Measurements from ENCODE around the gene GORAB.

The GORAB gene

GRCh38 chr1:170537798-170538503 lies 6.0 kb downstream of the GORAB start:
- DNase-seq (ENCODE audit: low read depth): no peak
- TF ChIP-seq CTCF (conservative IDR thresholded peaks at IDR 0.05; ENCODE audit: low read depth, low read length): no peak
- H3K4me3 ChIP-seq (ENCODE audit: low read length): no peak overlapping the region

- H3K4me3 ChIP-seq (ENCODE audit: low read length): no peak overlapping the region
- no peak for DNase-seq (ENCODE audit: low read depth)
- no peak for TF ChIP-seq CTCF (conservative IDR thresholded peaks at IDR 0.05; ENCODE audit: low read depth, low read length)
Measured at GRCh38 chr1:170538687-170539086, 6.7 kb downstream of the GORAB start.

GRCh38 chr1:170539154-170539553 lies 7.2 kb downstream of the GORAB start:
- H3K4me3 ChIP-seq (ENCODE audit: low read length): no peak overlapping the region
- no peak for DNase-seq (ENCODE audit: low read depth)
- no peak for TF ChIP-seq CTCF (conservative IDR thresholded peaks at IDR 0.05; ENCODE audit: low read depth, low read length)

- H3K4me3 ChIP-seq (ENCODE audit: low read length): no peak overlapping the region
- no peak for DNase-seq (ENCODE audit: low read depth)
- TF ChIP-seq CTCF (conservative IDR thresholded peaks at IDR 0.05; ENCODE audit: low read depth, low read length): no peak
Measured at GRCh38 chr1:170544624-170545023, 12.7 kb downstream of the GORAB start.

- TF ChIP-seq CTCF (conservative IDR thresholded peaks at IDR 0.05; ENCODE audit: low read depth, low read length): no peak
- H3K4me3 ChIP-seq (ENCODE audit: low read length): no peak overlapping the region
- no peak for DNase-seq (ENCODE audit: low read depth)
Measured at GRCh38 chr1:170545476-170545875, 13.5 kb downstream of the GORAB start.

GRCh38 chr1:170547255-170547654 lies 15.3 kb downstream of the GORAB start:
- TF ChIP-seq CTCF (conservative IDR thresholded peaks at IDR 0.05; ENCODE audit: low read depth, low read length): no peak
- no peak for DNase-seq (ENCODE audit: low read depth)
- H3K4me3 ChIP-seq (ENCODE audit: low read length): no peak overlapping the region

- H3K4me3 ChIP-seq (ENCODE audit: low read length): no peak overlapping the region
- no peak for DNase-seq (ENCODE audit: low read depth)
- no peak for TF ChIP-seq CTCF (conservative IDR thresholded peaks at IDR 0.05; ENCODE audit: low read depth, low read length)
Measured at GRCh38 chr1:170548497-170548896, 16.5 kb downstream of the GORAB start.
